HG03354 (cell line): ENCODE results near the gene SLC24A3.

Source experiments
- ATAC-seq: cut with Tn5 transposase; IDR thresholded peaks from one replicate; pipeline ENCODE4 v1.9.1; 2021; ENCODE audit warnings: mild to moderate bottlenecking; ENCODE audit not compliant: unreplicated experiment, poor library complexity, severe bottlenecking

Gene SLC24A3

GRCh38 chr20:19292254-19292653 is 79.8 kb downstream of the SLC24A3 start:
- no peak for ATAC-seq

DNA sequence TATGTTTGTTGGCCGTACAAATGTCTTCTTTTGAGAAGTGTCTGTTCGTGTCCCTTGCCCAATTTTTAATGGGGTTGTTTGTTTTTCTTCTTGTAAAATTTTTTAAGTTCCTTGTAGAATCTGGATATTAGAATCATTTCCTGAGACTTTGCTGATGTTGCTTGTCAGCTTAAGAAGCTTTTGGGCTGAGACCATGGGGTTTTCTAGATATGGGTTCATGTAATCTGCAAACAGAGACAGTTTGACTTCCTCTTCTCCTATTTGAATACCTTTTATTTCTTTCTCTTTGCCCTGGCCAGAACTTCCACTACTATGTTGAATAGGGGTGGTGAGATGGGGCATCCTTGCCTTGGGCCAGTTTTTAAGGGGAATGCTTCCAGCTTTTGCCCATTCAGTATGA is 82.6 kb downstream of the SLC24A3 start:
- no peak for ATAC-seq

DNA sequence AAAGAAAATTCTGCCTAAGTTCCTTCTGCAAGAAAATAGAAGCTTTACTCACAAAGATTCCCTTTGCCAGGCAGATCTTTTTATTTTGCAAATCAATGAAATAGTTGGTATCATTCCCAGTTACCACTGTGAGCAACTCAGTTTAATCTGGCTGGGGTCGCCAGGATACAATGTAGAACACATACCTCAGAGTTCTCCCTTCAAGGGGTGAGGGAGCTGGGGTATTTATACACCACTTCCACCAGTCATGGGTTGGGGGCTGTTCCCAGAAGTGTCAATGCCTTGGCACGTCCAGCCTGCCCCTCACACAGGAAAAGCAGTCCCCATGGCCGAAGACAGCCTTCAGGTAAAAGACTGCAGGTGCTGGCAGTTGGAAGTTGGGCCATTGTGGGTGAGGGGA is 86.2 kb downstream of the SLC24A3 start:
- ATAC-seq = no peak

GRCh38 chr20:19300395-19300794 is 88.0 kb downstream of the SLC24A3 start:
- no peak for ATAC-seq

DNA sequence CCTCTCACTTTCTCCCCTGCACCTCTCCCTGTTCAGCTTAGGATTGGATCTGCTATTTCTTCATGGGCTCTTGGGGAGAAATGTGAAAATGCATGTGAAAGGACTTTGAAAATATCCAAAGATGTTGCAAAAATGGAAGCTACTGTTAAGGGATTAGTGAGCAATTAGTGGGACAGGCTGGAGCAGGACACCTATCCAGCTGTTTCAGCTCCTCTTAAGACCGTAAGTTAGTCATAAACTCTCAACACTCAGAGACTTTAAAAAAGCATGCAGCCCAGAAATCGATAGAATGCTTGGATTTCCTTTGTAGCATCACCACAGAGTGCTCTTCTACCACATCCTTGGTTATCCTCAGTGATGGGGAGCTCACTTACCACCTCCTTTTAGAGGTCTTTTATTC is 88.7 kb downstream of the SLC24A3 start:
- ATAC-seq = no peak

DNA sequence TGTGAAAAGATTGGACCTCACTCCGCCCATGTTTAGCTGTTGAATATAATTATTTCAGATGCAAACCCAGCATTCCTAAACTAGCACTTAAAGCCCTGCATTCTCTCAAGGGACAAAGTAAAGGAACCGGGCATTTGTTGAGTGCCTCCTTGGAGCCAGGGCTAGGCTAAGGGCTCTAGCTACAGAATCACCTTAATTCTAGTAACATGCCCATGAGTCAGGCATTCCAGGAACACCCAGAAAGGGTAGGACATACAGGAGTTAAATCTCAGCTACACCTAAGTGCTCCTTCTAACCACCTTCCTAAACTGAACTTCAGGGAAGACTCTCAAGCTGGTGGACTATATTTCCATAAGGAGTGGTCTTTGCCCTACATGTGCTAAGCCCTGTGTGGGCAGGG is 89.4 kb downstream of the SLC24A3 start:
- ATAC-seq = no peak

DNA sequence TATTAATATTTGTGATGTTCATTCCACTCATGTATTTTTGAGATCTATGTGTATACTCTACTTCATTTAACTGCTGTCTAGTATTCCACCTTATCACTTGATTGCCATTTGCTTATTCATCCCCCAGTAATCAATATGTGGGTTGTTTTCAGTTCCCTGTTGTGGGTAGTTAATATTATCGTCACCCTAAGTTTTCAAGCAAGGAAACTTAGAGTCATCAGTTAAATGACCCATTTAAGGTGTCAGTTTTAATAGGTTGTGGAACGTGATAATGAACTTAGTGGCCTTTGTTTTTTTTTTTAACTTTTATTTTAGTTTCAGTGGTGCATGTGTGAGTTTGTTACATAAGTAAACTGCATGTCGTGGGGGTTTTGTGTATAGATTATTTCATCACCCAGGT is 90.3 kb downstream of the SLC24A3 start:
- ATAC-seq = no peak

GRCh38 chr20:19304389-19304788 is 91.9 kb downstream of the SLC24A3 start:
- ATAC-seq = no peak

GRCh38 chr20:19304886-19305415 is 92.5 kb downstream of the SLC24A3 start:
- ATAC-seq = no peak

- ATAC-seq = no peak
Measured at GRCh38 chr20:19308146-19308545, 95.7 kb downstream of the SLC24A3 start.

DNA sequence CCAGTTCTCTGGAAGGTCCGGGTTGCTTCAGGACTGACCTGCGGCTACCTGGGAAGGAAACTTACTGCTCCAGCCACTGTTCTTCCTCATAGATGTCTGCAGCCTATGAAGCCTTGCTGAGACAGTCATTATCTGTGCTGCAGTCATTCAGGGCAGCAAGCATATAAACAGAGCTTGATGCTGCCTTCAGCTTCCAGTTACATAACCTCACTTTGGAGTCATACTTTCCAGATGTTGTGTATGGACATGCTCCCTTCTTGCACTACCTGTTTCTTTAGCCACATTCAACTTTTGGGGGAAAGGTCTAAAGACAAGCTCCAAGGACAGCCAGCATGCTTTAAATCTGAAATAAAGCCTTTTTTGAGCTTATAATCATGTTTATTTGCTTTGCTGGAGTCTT is 98.1 kb downstream of the SLC24A3 start:
- no peak for ATAC-seq

DNA sequence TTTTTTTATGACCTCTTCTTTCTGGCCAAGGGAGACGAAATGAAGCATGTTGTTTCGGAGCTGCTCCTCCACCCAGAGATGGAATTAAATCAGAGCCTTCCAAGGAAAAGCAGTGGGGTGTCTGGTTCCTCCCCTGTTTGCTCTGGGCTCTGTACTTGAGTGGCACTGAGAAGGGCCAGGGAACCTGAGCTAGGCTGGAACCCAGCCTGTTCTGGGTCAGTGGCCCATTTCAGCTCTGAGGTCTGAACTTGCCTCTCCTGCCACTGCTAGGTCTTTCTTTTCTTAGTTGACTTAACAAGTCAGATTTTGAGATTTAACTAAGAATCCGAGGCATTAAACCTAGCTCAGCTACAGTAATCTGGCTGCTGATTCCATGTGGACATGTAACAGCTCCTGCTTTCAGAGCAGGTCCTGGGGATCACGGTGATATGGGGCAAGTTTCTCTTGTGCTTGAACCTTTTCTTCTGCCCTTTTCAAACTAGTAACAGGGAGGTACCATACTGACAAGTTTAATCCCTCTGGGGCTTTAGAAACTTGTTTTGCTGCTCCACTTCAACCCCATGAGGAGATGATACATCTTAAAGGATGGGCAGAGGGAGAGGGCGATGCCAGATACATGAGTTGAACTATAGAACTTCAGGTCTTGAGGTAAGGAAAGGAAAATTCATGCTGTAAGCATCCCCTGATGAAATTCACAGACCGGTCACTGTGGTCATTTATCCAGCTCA is 101.1 kb downstream of the SLC24A3 start:
- ATAC-seq = no peak

DNA sequence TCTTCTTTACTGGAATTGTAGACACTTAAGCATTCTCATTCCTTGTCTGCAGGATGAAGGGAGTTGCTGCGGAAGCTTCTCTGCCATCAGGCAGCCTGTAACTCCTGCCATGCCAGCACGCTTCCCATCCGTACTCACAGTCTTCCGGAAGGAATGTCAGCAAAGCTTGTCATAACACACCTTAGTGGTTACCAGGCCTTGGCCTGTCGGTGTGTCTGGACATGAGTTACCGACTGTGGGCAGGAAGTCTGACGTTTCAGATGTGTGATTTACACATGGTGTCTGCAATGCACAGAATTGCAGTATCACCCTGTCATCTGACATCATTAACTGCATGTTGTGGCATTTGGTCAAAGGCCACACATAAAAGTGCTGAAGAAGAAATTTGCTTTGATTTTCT is 102.2 kb downstream of the SLC24A3 start:
- no peak for ATAC-seq

DNA sequence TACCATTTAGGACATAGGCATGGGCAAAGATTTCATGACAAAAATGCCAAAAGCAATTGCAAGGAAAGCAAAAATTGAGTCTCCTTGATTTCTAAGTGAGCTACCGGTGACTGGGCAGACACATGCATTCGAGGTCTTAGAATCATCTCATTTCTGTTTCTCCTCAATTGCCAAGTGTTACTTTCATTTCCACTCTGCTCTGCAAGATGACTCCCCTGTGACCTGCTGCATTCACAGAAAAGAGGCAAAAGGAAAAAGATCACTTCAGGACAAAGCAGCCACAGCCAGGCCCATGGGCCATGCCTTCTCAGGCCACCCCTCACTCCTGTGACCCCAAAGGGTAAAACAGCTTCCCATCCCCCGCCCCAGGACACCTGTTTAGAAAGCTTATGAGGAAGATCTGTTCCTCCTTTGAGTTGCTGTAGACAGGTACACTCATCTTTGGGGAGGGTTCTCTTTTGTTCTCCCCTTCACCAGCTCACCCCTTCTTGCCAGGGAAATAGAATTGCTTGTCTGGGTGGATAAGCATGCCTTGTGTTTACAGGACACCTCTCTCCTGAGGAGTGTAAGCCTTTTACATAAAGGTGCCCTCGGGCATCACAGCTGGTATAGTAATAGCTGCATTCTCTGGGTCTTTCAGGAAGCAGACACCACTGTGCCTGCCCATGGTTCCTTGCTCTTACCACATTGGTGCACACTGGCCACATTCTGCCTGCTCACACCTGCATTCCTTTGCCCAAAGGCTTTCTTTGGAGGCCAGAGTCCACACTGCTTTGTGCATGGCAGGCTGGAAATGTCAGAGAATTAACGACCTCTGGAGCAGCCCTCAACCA is 105.0 kb downstream of the SLC24A3 start:
- no peak for ATAC-seq

DNA sequence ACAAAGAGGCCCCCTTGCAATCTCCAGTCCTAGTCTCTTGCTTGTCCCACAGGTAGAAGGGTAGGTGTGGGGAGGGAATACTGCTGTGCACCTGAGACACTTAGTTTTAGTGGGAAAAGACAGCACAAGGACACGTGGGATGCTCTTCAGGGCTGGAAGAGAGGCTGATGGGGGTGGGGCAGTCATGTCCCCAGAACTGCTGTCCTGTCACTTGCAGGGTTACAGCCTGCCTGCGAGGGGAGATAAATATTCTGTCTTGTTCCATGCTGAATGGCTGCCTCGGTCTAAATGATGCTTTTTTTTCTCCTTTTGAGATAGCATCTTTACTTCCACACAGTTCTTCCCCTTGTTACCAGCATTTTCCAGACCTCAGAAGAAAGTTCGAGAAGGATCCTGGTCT is 106.2 kb downstream of the SLC24A3 start:
- no peak for ATAC-seq

DNA sequence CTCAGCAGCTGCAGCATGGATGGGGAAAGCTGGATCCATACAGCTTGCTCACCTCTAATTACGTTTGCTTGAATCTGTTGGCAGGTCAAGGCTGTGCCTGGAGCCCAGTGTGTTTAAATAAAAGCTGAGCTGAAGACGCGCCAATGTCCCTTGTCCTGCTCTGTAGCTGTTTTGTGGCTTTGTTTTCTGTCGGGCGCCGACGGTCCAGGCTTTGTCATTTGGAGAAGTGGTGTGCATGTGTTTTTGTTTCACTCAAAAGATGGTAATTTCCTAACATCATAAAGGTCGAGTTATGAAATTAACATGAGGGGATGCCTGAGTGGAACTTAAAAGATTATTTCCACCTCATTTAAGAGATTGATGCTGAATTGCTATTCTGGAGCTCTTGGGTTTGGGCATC is 107.6 kb downstream of the SLC24A3 start:
- no peak for ATAC-seq

GRCh38 chr20:19321176-19321575 is 108.7 kb downstream of the SLC24A3 start:
- ATAC-seq = no peak

DNA sequence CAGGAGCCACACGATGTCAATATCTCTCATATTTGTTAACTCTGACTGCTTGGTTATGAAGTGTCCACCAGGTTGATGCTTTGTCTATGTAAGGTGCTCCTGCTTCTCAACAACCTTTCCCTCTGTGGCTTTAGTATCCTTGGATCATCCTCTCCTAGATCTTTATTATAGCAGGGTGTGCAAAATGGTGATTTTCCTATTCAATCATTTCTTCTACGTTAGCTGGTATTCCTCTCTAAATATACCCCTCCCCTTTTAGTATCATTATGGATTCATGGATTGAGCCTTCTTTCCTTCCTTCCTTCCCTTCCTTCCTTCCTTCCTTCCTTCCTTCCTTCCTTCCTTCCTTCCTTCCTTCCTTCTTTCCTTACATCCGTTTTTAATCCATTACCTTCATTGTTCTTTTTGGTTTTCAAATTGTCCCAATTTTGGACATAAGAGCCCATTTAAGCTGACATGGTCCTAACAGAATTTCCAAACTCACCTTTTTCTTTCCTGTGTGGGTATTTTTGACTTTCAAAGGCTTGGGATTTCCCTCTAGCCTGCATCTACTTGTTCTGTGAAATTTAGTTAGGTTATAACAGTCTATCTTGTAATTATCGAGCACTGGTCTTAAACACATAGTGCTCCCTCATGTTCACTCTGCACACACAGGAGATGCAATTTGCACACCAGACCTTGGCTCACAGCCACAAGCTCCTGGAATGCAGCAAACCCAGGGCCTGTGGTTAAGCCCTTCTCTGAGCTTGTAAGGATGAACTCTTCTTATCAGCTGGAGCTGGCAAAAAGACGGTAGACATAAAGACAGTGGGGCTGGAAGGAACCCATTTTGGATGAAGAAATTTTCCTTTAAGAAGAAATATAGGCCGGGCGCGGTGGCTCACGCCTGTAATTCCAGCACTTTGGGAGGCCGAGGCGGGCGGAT is 109.9 kb downstream of the SLC24A3 start:
- ATAC-seq = no peak

- ATAC-seq = no peak
Measured at GRCh38 chr20:19327401-19327800, 115.0 kb downstream of the SLC24A3 start.

GRCh38 chr20:19328676-19329075 is 116.2 kb downstream of the SLC24A3 start:
- ATAC-seq = no peak
